Prostate gland (tissue), 2 donors: ENCODE results near the gene OR7A17. TPM values are rescaled to one million over a fixed set of nuclear protein-coding genes. Genes with fewer than 3 reads are reported as not detected.

ENCODE experiments used
- DNase-seq: peaks from one replicate; pipeline ENCODE4 v3.0.0-alpha.2; 2019; ENCODE audit warnings: low spot score
- H3K27ac ChIP-seq, 2 donors: fragments of 200-600 bp; sonication (generic); 2 replicates each; pipeline ENCODE4 v1.5.1; 2017 to 2019
- H3K27me3 ChIP-seq: fragments of 200-600 bp; sonication (generic); replicated peaks from 2 replicates; pipeline ENCODE4 v1.5.1; 2019; ENCODE audit not compliant: insufficient read depth
- H3K36me3 ChIP-seq, 2 donors: fragments of 200-600 bp; sonication (generic); 1 replicate in 1 of 2; 2 replicates in 1 of 2; pipeline versions ENCODE4 v1.5.1 to v1.8.1; 2017 to 2019
- H3K4me1 ChIP-seq: fragments of 200-600 bp; sonication (generic); replicated peaks from 2 replicates; pipeline ENCODE4 v1.5.1; 2019
- H3K4me3 ChIP-seq, 2 donors: fragments of 200-600 bp; sonication (generic); 2 replicates each; pipeline ENCODE4 v1.5.1; 2017 to 2019
- H3K9me3 ChIP-seq: fragments of 200-600 bp; sonication (generic); 2 replicates; pipeline ENCODE4 v1.5.1; 2017
- CTCF ChIP-seq, 4 experiments: fragments of 200-600 bp in 2 of 4; fragments of 450-650 bp in 2 of 4; sonication (generic) in 2 of 4; IDR thresholded peaks; 1 replicate in 3 of 4; 2 replicates in 1 of 4; pipeline ENCODE4 v1.5.1; 2016 to 2019; ENCODE audit warnings: antibody characterized with exemption in 4 of 4, mild to moderate bottlenecking in 2 of 4, moderate library complexity in 2 of 4
- POLR2A ChIP-seq: fragments of 450-650 bp; IDR thresholded peaks from one replicate; pipeline ENCODE4 v1.6.1; 2016; ENCODE audit warnings: antibody characterized with exemption, mild to moderate bottlenecking
- POLR2AphosphoS5 ChIP-seq: sonication (generic); formaldehyde crosslinking; IDR thresholded peaks from one replicate; pipeline ENCODE4 v1.6.1; 2017; ENCODE audit warnings: antibody characterized with exemption
- WGBS: methylation state at CpG from one replicate; pipeline ENCODE4 v1.1.5; 2018; 5-methylcytosine and 5-hydroxymethylcytosine counted together
- intact Hi-C: fragments of 100-400 bp; cut with DNase I; formaldehyde crosslinking; loops from one replicate; pipeline ENCODE4 v1.14.2; 2022
- total RNA-seq, 2 donors: library from RNA; depleted of rRNA; stranded (reverse); fragments of >200 nt; gene quantifications; one replicate each; pipeline ENCODE4 v1.1.0, GENCODE V29; 2016

The OR7A17 gene
- total RNA-seq, 2 donors from 2014 or later = not detected

DNA sequence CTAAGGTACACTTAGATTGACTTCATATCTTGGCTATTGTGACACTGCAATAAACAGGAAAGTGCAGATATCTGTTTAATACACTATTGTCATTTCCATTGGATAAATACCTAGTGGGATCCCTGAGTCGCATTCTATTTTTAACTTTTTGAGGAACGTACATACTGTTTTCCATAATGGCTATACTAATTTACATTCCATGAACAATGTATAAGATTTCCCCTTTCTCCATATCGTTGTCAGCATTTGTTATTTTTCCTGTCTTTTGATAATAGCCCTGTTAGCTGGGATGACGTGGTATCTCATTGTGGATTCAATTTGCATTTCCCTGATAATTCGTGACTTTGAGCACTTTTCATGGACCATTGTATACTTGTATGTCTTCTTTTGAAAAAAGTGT is 17.4 kb downstream of the OR7A17 start:
- no peaks in the 10 kb centered on the region for H3K27me3 ChIP-seq
- intact Hi-C loops = no loop called here
- no peaks in the 10 kb centered on the region for H3K36me3 ChIP-seq
- WGBS = 84% methylated on average over 5 of the region's 5 CpGs
- no peaks in the 10 kb centered on the region for H3K4me1 ChIP-seq
- H3K9me3 ChIP-seq = no peaks in the 10 kb centered on the region
- no peak for DNase-seq
- H3K4me3 ChIP-seq = no peak overlapping the region
- H3K27ac ChIP-seq = no peak overlapping the region
- TF ChIP-seq POLR2AphosphoS5 = no peak
- no peak for TF ChIP-seq POLR2A
- TF ChIP-seq CTCF (IDR thresholded peaks at IDR 0.05) = no peak

DNA sequence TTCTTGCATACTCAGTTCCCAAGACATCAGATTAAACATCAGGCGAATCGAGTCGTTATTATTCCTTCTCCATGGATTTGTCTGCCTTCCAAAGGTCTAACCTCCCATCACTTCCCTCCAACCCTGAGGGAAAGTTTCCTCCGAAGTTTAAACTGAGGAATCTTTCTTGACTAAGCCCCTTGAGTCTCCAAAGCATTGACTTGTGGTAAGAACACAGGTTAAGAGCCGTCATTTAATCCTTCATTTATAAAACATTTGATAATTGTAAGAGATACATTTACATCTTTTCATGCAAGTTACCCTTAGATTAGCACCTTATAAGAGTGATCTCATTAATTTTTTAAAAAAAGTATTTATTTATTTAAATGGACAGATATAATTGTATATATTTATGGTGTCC is 37.1 kb downstream of the OR7A17 start, which contains the start of gene OR7A10:
Gene OR7A10 (minus strand): TSS at position 101 of the 400 bp plus-strand sequence. CDS start 7,045 bp downstream, outside the sequence.
- Histone ChIP-seq H3K4me3 (no peak within 1 kb of the TSS), H3K9me3 (no peaks in the 10 kb centered on the region), H3K36me3 (no peaks in the 10 kb centered on the region), H3K27me3 (no peaks in the 10 kb centered on the region), H3K27ac (no peak within 1 kb of the TSS), H3K4me1 (no peaks in the 10 kb centered on the region)
- intact Hi-C loops = no loop called here
- DNase-seq = no peak
- TF ChIP-seq POLR2AphosphoS5 (no peak), POLR2A (no peak), CTCF (IDR thresholded peaks at IDR 0.05) (no peak)
- WGBS = 91% methylated on average over 5 of the region's 5 CpGs

GRCh38 chr19:14843578-14843977 is 42.4 kb downstream of the OR7A17 start:
- Histone ChIP-seq H3K4me3 (no peak overlapping the region), H3K27ac (no peak overlapping the region), H3K4me1 (no peaks in the 10 kb centered on the region), H3K27me3 (no peaks in the 10 kb centered on the region), H3K36me3 (no peaks in the 10 kb centered on the region), H3K9me3 (no peaks in the 10 kb centered on the region)
- no peak for DNase-seq
- no peak for TF ChIP-seq CTCF (IDR thresholded peaks at IDR 0.05)
- no peak for TF ChIP-seq POLR2AphosphoS5
- no peak for TF ChIP-seq POLR2A
- intact Hi-C loops = no loop called here
- WGBS = 38% methylated on average over 6 of the region's 6 CpGs

GRCh38 chr19:14843169-14843568 is 42.8 kb downstream of the OR7A17 start:
- intact Hi-C loops = no loop called here
- H3K36me3 ChIP-seq = no peaks in the 10 kb centered on the region
- WGBS = 48% methylated on average over 2 of the region's 2 CpGs
- no peak overlapping the region for H3K4me3 ChIP-seq
- no peaks in the 10 kb centered on the region for H3K4me1 ChIP-seq
- DNase-seq = no peak
- H3K27ac ChIP-seq = no peak overlapping the region
- no peaks in the 10 kb centered on the region for H3K27me3 ChIP-seq
- TF ChIP-seq POLR2A = no peak
- no peak for TF ChIP-seq CTCF (IDR thresholded peaks at IDR 0.05)
- no peak for TF ChIP-seq POLR2AphosphoS5
- H3K9me3 ChIP-seq = no peaks in the 10 kb centered on the region

GRCh38 chr19:14840206-14840605 is 45.7 kb downstream of the OR7A17 start:
- intact Hi-C loops = no loop called here
- TF ChIP-seq CTCF (IDR thresholded peaks at IDR 0.05) = no peak
- no peak for TF ChIP-seq POLR2AphosphoS5
- no peak for TF ChIP-seq POLR2A
- Histone ChIP-seq H3K4me1 (peaks cover 7% of the 10 kb centered on the region), H3K27ac (no peak overlapping the region), H3K36me3 (no peaks in the 10 kb centered on the region), H3K4me3 (no peak overlapping the region), H3K9me3 (no peaks in the 10 kb centered on the region), H3K27me3 (no peaks in the 10 kb centered on the region)
- DNase-seq = no peak
- 18% methylated on average over 1 of the region's 1 CpG for WGBS
